HepG2 (cell line): ENCODE measurements around the gene ARL8A. TPM values are rescaled to one million over a fixed set of nuclear protein-coding genes. Genes with fewer than 3 reads are reported as not detected.

Source experiments
- ATAC-seq: fragments of 200-7000 bp; cut with Tn5 transposase; 3 replicates; pipeline ENCODE4 v1.9.1; 2020; ENCODE audit warnings: mild to moderate bottlenecking, moderate library complexity
- BruUV-seq: library from RNA; stranded (reverse); fragments of 400-500 nt; replicated peaks from 2 replicates; lab custom pipeline; 2021; lab: Mats Ljungman, UMichigan
- CTCF ChIA-PET: fragments of 300-600 bp; formaldehyde crosslinking; extraction: SDS; loops from one replicate; lab custom pipeline; 2021; ENCODE audit warnings: low total read pairs, inconsistent platforms, low intra/inter-chr PET ratio; lab: Yijun Ruan, JAX
- POLR2A ChIA-PET: fragments of 350-600 bp; sonication (Branson Sonifier 250); formaldehyde crosslinking; loops from one replicate; lab custom pipeline; 2020; ENCODE audit warnings: antibody characterized with exemption, inconsistent platforms; lab: Yijun Ruan, JAX
- DNase-seq: peaks from one replicate; pipeline ENCODE4 v3.0.0-alpha.2; 2015; ENCODE audit warnings: low spot score
- FAIRE-seq: peaks from 3 replicates; lab custom pipeline; 2011; peaks lifted over from hg19 to GRCh38; lab: Jason Lieb, UNC
- H2AFZ ChIP-seq: one replicate; pipeline ENCODE4 v1.6.1; 2011; ENCODE audit warnings: low read length, inconsistent platforms
- H3K27ac ChIP-seq: fragments of 300-600 bp; 3 replicates; pipeline ENCODE4 v1.8.0; 2011; ENCODE audit warnings: mixed run types, mild to moderate bottlenecking, mixed read lengths, low read length, inconsistent platforms; ENCODE audit not compliant: insufficient read depth; ENCODE audit errors: extremely low read length
- H3K27me3 ChIP-seq, 2 experiments: fragments of 200-600 bp in 1 of 2; 2 replicates in 1 of 2; 3 replicates in 1 of 2; pipeline versions ENCODE4 v1.6.0 to v1.8.0; 2011; ENCODE audit warnings: low read length in 2 of 2, mild to moderate bottlenecking in 2 of 2, moderate library complexity in 2 of 2, inconsistent platforms in 1 of 2; ENCODE audit not compliant: insufficient read depth in 2 of 2, control insufficient read depth in 1 of 2
- H3K36me3 ChIP-seq, 2 experiments: fragments of 200-600 bp in 1 of 2; replicated peaks in 1 of 2; 2 replicates in 1 of 2; 3 replicates in 1 of 2; pipeline versions ENCODE4 v1.5.1 to v1.8.0; 2011; ENCODE audit warnings: low read length in 2 of 2, inconsistent platforms in 1 of 2; ENCODE audit not compliant: insufficient read depth in 2 of 2, control insufficient read depth in 1 of 2
- H3K4me1 ChIP-seq: 2 replicates; pipeline ENCODE4 v1.5.1; 2012; ENCODE audit warnings: low read length, inconsistent platforms; ENCODE audit not compliant: insufficient read depth
- H3K4me2 ChIP-seq: 2 replicates; pipeline ENCODE4 v1.6.0; 2011; ENCODE audit warnings: low read depth, low read length, inconsistent platforms
- H3K4me3 ChIP-seq, 3 experiments: fragments of 200-600 bp in 1 of 3; sonication (generic), shearing (Covaris generic) in 1 of 3; replicated peaks in 1 of 3; 2 replicates each; pipeline ENCODE4 v1.5.1; 2011 to 2016; ENCODE audit warnings: low read length in 3 of 3, inconsistent platforms in 2 of 3, low read depth in 2 of 3, mild to moderate bottlenecking in 2 of 3, control low read depth in 1 of 3, mixed read lengths in 1 of 3; ENCODE audit not compliant: insufficient read depth in 1 of 3
- H3K79me2 ChIP-seq: one replicate; pipeline ENCODE4 v1.6.1; 2011; ENCODE audit warnings: low read length, inconsistent platforms; ENCODE audit not compliant: insufficient read depth
- H3K9ac ChIP-seq: 2 replicates; pipeline ENCODE4 v1.6.0; 2011; ENCODE audit warnings: mild to moderate bottlenecking, low read depth, low read length, inconsistent platforms; ENCODE audit not compliant: insufficient read depth
- H3K9me3 ChIP-seq: 2 replicates; pipeline ENCODE4 v1.5.1; 2012; ENCODE audit warnings: mild to moderate bottlenecking, low read length
- H4K20me1 ChIP-seq: 2 replicates; pipeline ENCODE4 v1.6.0; 2011; ENCODE audit warnings: inconsistent platforms, mild to moderate bottlenecking, low read length, moderate library complexity; ENCODE audit not compliant: insufficient read depth
- HMGXB4 ChIP-seq, 2 experiments: sonication (generic) in 1 of 2; formaldehyde crosslinking in 1 of 2; IDR thresholded peaks; 2 replicates each; pipeline versions ENCODE4 v1.4.0 to v1.6.1; 2018 to 2020; ENCODE audit warnings: missing genetic modification reagents in 2 of 2, borderline replicate concordance in 1 of 2, low read depth in 1 of 2, mild to moderate bottlenecking in 1 of 2, missing biosample characterization in 1 of 2
- HNRNPUL1 ChIP-seq: fragments of 200-400 bp; formaldehyde crosslinking; IDR thresholded peaks from 2 replicates; pipeline ENCODE4 v1.6.1; 2017; ENCODE audit warnings: low read depth, mild to moderate bottlenecking, low read length, moderate library complexity
- JUND ChIP-seq: sonication (generic); formaldehyde crosslinking; IDR thresholded peaks from 2 replicates; pipeline ENCODE4 v1.8.0; 2022; ENCODE audit warnings: mild to moderate bottlenecking, missing genetic modification reagents
- KLF15 ChIP-seq: sonication (generic); formaldehyde crosslinking; IDR thresholded peaks from 2 replicates; pipeline ENCODE4 v1.8.1; 2023; ENCODE audit warnings: borderline replicate concordance, mild to moderate bottlenecking, inconsistent platforms, missing genetic modification reagents, mixed read lengths
- MED13 ChIP-seq: sonication (generic); formaldehyde crosslinking; IDR thresholded peaks from 2 replicates; pipeline ENCODE4 v1.5.0; 2020; ENCODE audit warnings: missing genetic modification reagents
- SAP130 ChIP-seq: IDR thresholded peaks from 2 replicates; pipeline ENCODE4 v1.6.1; 2016; ENCODE audit warnings: low read depth
- SKIL ChIP-seq: sonication (generic); formaldehyde crosslinking; IDR thresholded peaks from 2 replicates; pipeline ENCODE4 v1.8.0; 2022; ENCODE audit warnings: missing genetic modification reagents, mild to moderate bottlenecking, moderate library complexity, borderline replicate concordance
- ZBTB42 ChIP-seq: sonication (generic); formaldehyde crosslinking; IDR thresholded peaks from 2 replicates; pipeline ENCODE4 v1.5.0; 2020; ENCODE audit warnings: mild to moderate bottlenecking, missing genetic modification reagents
- ZBTB8A ChIP-seq: sonication (generic); formaldehyde crosslinking; IDR thresholded peaks from 2 replicates; pipeline ENCODE4 v1.4.0; 2020; ENCODE audit warnings: mild to moderate bottlenecking, low read depth, missing genetic modification reagents, borderline replicate concordance
- ZFP91 ChIP-seq: sonication (generic); formaldehyde crosslinking; IDR thresholded peaks from 2 replicates; pipeline ENCODE4 v1.9.0; 2022; ENCODE audit warnings: missing genetic modification reagents, mild to moderate bottlenecking, borderline replicate concordance
- ZNF101 ChIP-seq: sonication (generic); formaldehyde crosslinking; IDR thresholded peaks from 2 replicates; pipeline ENCODE4 v1.4.0; 2020; ENCODE audit warnings: mild to moderate bottlenecking, low read depth, missing genetic modification reagents, borderline replicate concordance
- ZNF3 ChIP-seq: IDR thresholded peaks from 2 replicates; pipeline ENCODE4 v1.7.0; 2017; ENCODE audit warnings: inconsistent platforms
- ZNF343 ChIP-seq: sonication (generic); formaldehyde crosslinking; IDR thresholded peaks from 2 replicates; pipeline ENCODE4 v1.4.0; 2020; ENCODE audit warnings: mild to moderate bottlenecking, missing genetic modification reagents
- ZNF543 ChIP-seq: sonication (generic); formaldehyde crosslinking; IDR thresholded peaks from 2 replicates; pipeline ENCODE4 v1.4.0; 2020; ENCODE audit warnings: mild to moderate bottlenecking, missing genetic modification reagents
- ZNF558 ChIP-seq: sonication (generic); formaldehyde crosslinking; IDR thresholded peaks from 2 replicates; pipeline ENCODE4 v1.9.0; 2022; ENCODE audit warnings: mild to moderate bottlenecking, missing genetic modification reagents, borderline replicate concordance
- ZNF644 ChIP-seq: IDR thresholded peaks from 2 replicates; pipeline ENCODE4 v1.6.1; 2016; ENCODE audit warnings: low read depth
- WGBS: methylation state at CpG from one replicate; pipeline ENCODE4 v1.1.6; 2017; ENCODE audit warnings: low lambda C conversion rate; 5-methylcytosine and 5-hydroxymethylcytosine counted together
- in situ Hi-C: cut with HindIII; loops from 2 replicates; pipeline ENCODE4 v1.10.0; 2017; ENCODE audit warnings: low pct_unique_long_range_greater_than_20kb; ENCODE audit not compliant: extremely low pct_ligation_motif_present
- intact Hi-C: fragments of 100-400 bp; cut with micrococcal nuclease; formaldehyde crosslinking; loops from one replicate; pipeline ENCODE4 v1.10.0; 2022; ENCODE audit not compliant: unreplicated experiment
- polyA plus RNA-seq, 8 experiments: library from polyadenylated mRNA; depleted of rRNA in 3 of 8; stranded (reverse) in 7 of 8; unstranded in 1 of 8; fragments of >200 nt; fragmentation: Illumina TruSeq in 4 of 8; extraction: Trizol in 4 of 8; gene quantifications; 2 replicates each; pipeline versions ENCODE4 v1.2.1 to v1.2.3, GENCODE V29; 2011 to 2016; ENCODE audit warnings: low read depth in 4 of 8, missing spikeins in 1 of 8, mixed read lengths in 1 of 8; ENCODE audit not compliant: insufficient read depth in 1 of 8
- total RNA-seq, 5 experiments: library from RNA; depleted of rRNA; stranded (reverse); fragments of >200 nt; fragmentation: Illumina TruSeq; extraction: Trizol; gene quantifications; 2 replicates each; pipeline ENCODE4 v1.2.3, GENCODE V29; 2016; ENCODE audit warnings: low read depth in 1 of 5

Gene ARL8A
- total and polyA plus RNA-seq, 2 of the 13 experiments (the other 11 are each of a cell fraction or from before 2014, with no cell fraction given) = 2.7 to 23.4 TPM

- Histone ChIP-seq H3K4me2 (peak overlapping the region; percentile 79), H3K9me3 (no peaks in the 10 kb centered on the region), H3K27ac (peak overlapping the region; percentile 93), H3K36me3 (no peaks in the 10 kb centered on the region), H3K79me2 (no peaks in the 10 kb centered on the region), H3K9ac (peak overlapping the region; percentile 13; the same call in 1 of the 2 replicates), H4K20me1 (no peaks in the 10 kb centered on the region), H3K27me3 (peaks cover 11 to 14% of the 10 kb centered on the region in 2 experiments), H2AFZ (no peak overlapping the region), H3K4me1 (peaks cover 52% of the 10 kb centered on the region), H3K4me3 (peak overlapping the region; percentile 12 to 67 (median 50); a peak in 4 of 6 replicates)
- WGBS = 0% methylated on average over 4 of the region's 7 CpGs
- ATAC-seq (peak; percentile 79), FAIRE-seq (peak; percentile 89), DNase-seq (peak; percentile 72)
- intact Hi-C loops = loop anchor here (2.0 to 5.0 kb wide), 2 partner anchors 47 to 529 kb away; no protein-coding TSS in a partner anchor
- ChIA-PET POLR2A (interaction anchor here (1.0 to 1.6 kb wide), 4 partner anchors 10 to 180 kb away, joined by 3 to 4 read pairs (median 3); partner anchors contain the start of genes ELF3 and UBE2T), CTCF (interaction anchor here (1.9 kb wide), 1 partner anchor 126 kb away, joined by 15 read pairs; no protein-coding TSS in a partner anchor)
- in situ Hi-C loops = loop anchor here (5.0 to 10.0 kb wide), 2 partner anchors 127 to 525 kb away; partner anchors contain the start of gene SYT2
- no TSS peak for BruUV-seq
- peak in 1 of 2 experiments; percentile 44; a peak in 2 of 4 replicates for TF ChIP-seq HMGXB4 (CRISPR knock-in tag; IDR thresholded peaks at IDR 0.05; ENCODE audit: borderline replicate concordance in 1 of 2, low read depth in 1 of 2)
- TF ChIP-seq JUND (CRISPR knock-in tag) = 0 out of 2 replicates have a peak, but pooled peaks have one; percentile 16
- TF ChIP-seq ZBTB8A (CRISPR knock-in tag) = no peak; the same call in 1 of the 2 replicates
- 0 out of 2 replicates have a peak, but pooled peaks have one; percentile 5 for TF ChIP-seq ZNF644 (CRISPR knock-in tag)
- no peak for TF ChIP-seq ZNF543 (CRISPR knock-in tag)
- TF ChIP-seq KLF15 (CRISPR knock-in tag) = no peak
- TF ChIP-seq SKIL (CRISPR knock-in tag) = 0 out of 2 replicates have a peak, but pooled peaks have one; percentile 13
- 0 out of 2 replicates have a peak, but pooled peaks have one; percentile 39 for TF ChIP-seq ZBTB42 (CRISPR knock-in tag)
- TF ChIP-seq ZNF3 (CRISPR knock-in tag) = no peak
- no peak for TF ChIP-seq HNRNPUL1
- no peak for TF ChIP-seq ZNF101 (CRISPR knock-in tag)
- TF ChIP-seq SAP130 (CRISPR knock-in tag) = peak; percentile 32; the same call in 1 of the 2 replicates
- peak; percentile 44; the same call in 1 of the 2 replicates for TF ChIP-seq ZFP91
- TF ChIP-seq ZNF343 (CRISPR knock-in tag) = 0 out of 2 replicates have a peak, but pooled peaks have one; percentile 47
- TF ChIP-seq MED13 (CRISPR knock-in tag) = no peak
- TF ChIP-seq ZNF558 (CRISPR knock-in tag) = peak; percentile 53; the same call in 1 of the 2 replicates
These were observed 45.6 kb upstream of the ARL8A start for GRCh38 chr1:202189918-202190715.
